Measurements from ENCODE around the gene PLCL2.

Gene PLCL2

GRCh38 chr3:17044855-17045254 is 160.1 kb downstream of the PLCL2 start:
- no peak for DNase-seq (ENCODE audit: low spot score)

- no peak for DNase-seq (ENCODE audit: low spot score)
Observed at GRCh38 chr3:17045705-17046104, 160.9 kb downstream of the PLCL2 start.

GRCh38 chr3:17046623-17047022 is 161.9 kb downstream of the PLCL2 start:
- no peak for DNase-seq (ENCODE audit: low spot score)

GRCh38 chr3:17047162-17047561 is 162.4 kb downstream of the PLCL2 start:
- DNase-seq (ENCODE audit: low spot score), result no peak

GRCh38 chr3:17047894-17048293 is 163.1 kb downstream of the PLCL2 start:
- no peak for DNase-seq (ENCODE audit: low spot score)

- DNase-seq (ENCODE audit: low spot score), result no peak
Observed at GRCh38 chr3:17050071-17050470, 165.3 kb downstream of the PLCL2 start.

GRCh38 chr3:17050506-17050905 is 165.8 kb downstream of the PLCL2 start:
- no peak for DNase-seq (ENCODE audit: low spot score)

GRCh38 chr3:17052363-17052762 is 167.6 kb downstream of the PLCL2 start:
- DNase-seq (ENCODE audit: low spot score), result no peak

- no peak for DNase-seq (ENCODE audit: low spot score)
Observed at GRCh38 chr3:17054301-17054981, 169.7 kb downstream of the PLCL2 start.

- DNase-seq (ENCODE audit: low spot score), result no peak
Observed at GRCh38 chr3:17054982-17055343, 170.2 kb downstream of the PLCL2 start.

- DNase-seq (ENCODE audit: low spot score), result no peak
Observed at GRCh38 chr3:17055374-17056276, 170.9 kb downstream of the PLCL2 start.

GRCh38 chr3:17057321-17057720 is 172.6 kb downstream of the PLCL2 start:
- DNase-seq (ENCODE audit: low spot score), result peak; percentile 69

- peak; percentile 75 for DNase-seq (ENCODE audit: low spot score)
Observed at GRCh38 chr3:17059989-17060550, 175.3 kb downstream of the PLCL2 start.

- no peak for DNase-seq (ENCODE audit: low spot score)
Observed at GRCh38 chr3:17061005-17061404, 176.2 kb downstream of the PLCL2 start.

GRCh38 chr3:17062736-17063135 is 178.0 kb downstream of the PLCL2 start:
- no peak for DNase-seq (ENCODE audit: low spot score)

- DNase-seq (ENCODE audit: low spot score), result no peak
Observed at GRCh38 chr3:17063596-17063995, 178.8 kb downstream of the PLCL2 start.

- no peak for DNase-seq (ENCODE audit: low spot score)
Observed at GRCh38 chr3:17065315-17065714, 180.6 kb downstream of the PLCL2 start.

- no peak for DNase-seq (ENCODE audit: low spot score)
Observed at GRCh38 chr3:17065881-17066280, 181.1 kb downstream of the PLCL2 start.

- no peak for DNase-seq (ENCODE audit: low spot score)
Observed at GRCh38 chr3:17069754-17070153, 185.0 kb downstream of the PLCL2 start.

GRCh38 chr3:17070161-17070959 is 185.6 kb downstream of the PLCL2 start:
- DNase-seq (ENCODE audit: low spot score), result peak; percentile 66

- DNase-seq (ENCODE audit: low spot score), result no peak
Observed at GRCh38 chr3:17074559-17074958, 189.8 kb downstream of the PLCL2 start.

- no peak for DNase-seq (ENCODE audit: low spot score)
Observed at GRCh38 chr3:17075358-17075757, 190.6 kb downstream of the PLCL2 start.
